GM18498 (cell line): ENCODE measurements around the gene PIP4K2A.

Source experiments
- ATAC-seq: cut with Tn5 transposase; IDR thresholded peaks from one replicate; pipeline ENCODE4 v1.9.1; 2021; ENCODE audit warnings: mild to moderate bottlenecking, moderate library complexity; ENCODE audit not compliant: unreplicated experiment

Gene PIP4K2A

GRCh38 chr10:22561909-22562308 is 152.5 kb downstream of the PIP4K2A start:
- no peak for ATAC-seq

- ATAC-seq = no peak
Observed at GRCh38 chr10:22560913-22561239, 153.5 kb downstream of the PIP4K2A start.

- ATAC-seq = no peak
Observed at GRCh38 chr10:22560096-22560912, 154.1 kb downstream of the PIP4K2A start.

- no peak for ATAC-seq
Observed at GRCh38 chr10:22557321-22557720, 157.1 kb downstream of the PIP4K2A start.

- ATAC-seq = no peak
Observed at GRCh38 chr10:22556774-22557173, 157.6 kb downstream of the PIP4K2A start.

- ATAC-seq = no peak
Observed at GRCh38 chr10:22554461-22555182, 159.8 kb downstream of the PIP4K2A start.

GRCh38 chr10:22553452-22553995 is 160.9 kb downstream of the PIP4K2A start:
- no peak for ATAC-seq

- ATAC-seq = no peak
Observed at GRCh38 chr10:22552888-22553378, 161.4 kb downstream of the PIP4K2A start.

GRCh38 chr10:22551681-22552365 is 162.6 kb downstream of the PIP4K2A start:
- no peak for ATAC-seq

- no peak for ATAC-seq
Observed at GRCh38 chr10:22550732-22551131, 163.6 kb downstream of the PIP4K2A start.

GRCh38 chr10:22548344-22548743 is 166.0 kb downstream of the PIP4K2A start:
- ATAC-seq = no peak

GRCh38 chr10:22545643-22546042 is 168.7 kb downstream of the PIP4K2A start:
- no peak for ATAC-seq

GRCh38 chr10:22544325-22545068 is 169.9 kb downstream of the PIP4K2A start:
- no peak for ATAC-seq

GRCh38 chr10:22542773-22543172 is 171.6 kb downstream of the PIP4K2A start:
- no peak for ATAC-seq

- no peak for ATAC-seq
Observed at GRCh38 chr10:22541900-22542299, 172.5 kb downstream of the PIP4K2A start.

- no peak for ATAC-seq
Observed at GRCh38 chr10:22539579-22540298, 174.6 kb downstream of the PIP4K2A start.

- no peak for ATAC-seq
Observed at GRCh38 chr10:22537810-22538209, 176.6 kb downstream of the PIP4K2A start.

- ATAC-seq = no peak
Observed at GRCh38 chr10:22536620-22537019, 177.8 kb downstream of the PIP4K2A start.

GRCh38 chr10:22534849-22535604 is 179.4 kb downstream of the PIP4K2A start:
- ATAC-seq = no peak
